Thyroid gland (tissue), 4 donors: Measurements from ENCODE around the gene FNIP1.

Source experiments
- CTCF ChIP-seq, 6 experiments: fragments of 200-600 bp in 3 of 6; fragments of 450-650 bp in 3 of 6; sonication (generic) in 3 of 6; IDR thresholded peaks; one replicate each; pipeline ENCODE4 v1.5.1; 2016 to 2019; ENCODE audit warnings: antibody characterized with exemption in 6 of 6, mild to moderate bottlenecking in 2 of 6, inconsistent platforms in 1 of 6, moderate library complexity in 1 of 6
- POLR2A ChIP-seq, 2 donors: fragments of 450-650 bp; IDR thresholded peaks; one replicate each; pipeline ENCODE4 v1.6.1; 2017; ENCODE audit warnings: antibody characterized with exemption in 2 of 2, mild to moderate bottlenecking in 2 of 2, moderate library complexity in 1 of 2

GRCh38 chr5:131765261-131765660 lies 31.6 kb downstream of the FNIP1 start:
- TF ChIP-seq POLR2A (IDR thresholded peaks at IDR 0.05), result no peak
- TF ChIP-seq CTCF (IDR thresholded peaks at IDR 0.05), result no peak
